Measurements from ENCODE around the gene KCTD1. TPM values are rescaled to one million over a fixed set of nuclear protein-coding genes. Genes with fewer than 3 reads are reported as not detected.

KCTD1 gene
- total RNA-seq, 4 donors from 2014 or later, result 33.6 to 42.0 (median 39.4) TPM

- DNase-seq (ENCODE audit: low spot score in 2 of 2), result no peak
- no peaks in the 10 kb centered on the region for H3K27me3 ChIP-seq
- H3K9me3 ChIP-seq, result no peaks in the 10 kb centered on the region
- no peak for TF ChIP-seq POLR2A (IDR thresholded peaks at IDR 0.05)
- TF ChIP-seq, protein P1, sequence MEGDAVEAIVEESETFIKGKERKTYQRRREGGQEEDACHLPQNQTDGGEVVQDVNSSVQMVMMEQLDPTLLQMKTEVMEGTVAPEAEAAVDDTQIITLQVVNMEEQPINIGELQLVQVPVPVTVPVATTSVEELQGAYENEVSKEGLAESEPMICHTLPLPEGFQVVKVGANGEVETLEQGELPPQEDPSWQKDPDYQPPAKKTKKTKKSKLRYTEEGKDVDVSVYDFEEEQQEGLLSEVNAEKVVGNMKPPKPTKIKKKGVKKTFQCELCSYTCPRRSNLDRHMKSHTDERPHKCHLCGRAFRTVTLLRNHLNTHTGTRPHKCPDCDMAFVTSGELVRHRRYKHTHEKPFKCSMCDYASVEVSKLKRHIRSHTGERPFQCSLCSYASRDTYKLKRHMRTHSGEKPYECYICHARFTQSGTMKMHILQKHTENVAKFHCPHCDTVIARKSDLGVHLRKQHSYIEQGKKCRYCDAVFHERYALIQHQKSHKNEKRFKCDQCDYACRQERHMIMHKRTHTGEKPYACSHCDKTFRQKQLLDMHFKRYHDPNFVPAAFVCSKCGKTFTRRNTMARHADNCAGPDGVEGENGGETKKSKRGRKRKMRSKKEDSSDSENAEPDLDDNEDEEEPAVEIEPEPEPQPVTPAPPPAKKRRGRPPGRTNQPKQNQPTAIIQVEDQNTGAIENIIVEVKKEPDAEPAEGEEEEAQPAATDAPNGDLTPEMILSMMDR (IDR thresholded peaks at IDR 0.05), result no peak
- TF ChIP-seq EP300 (IDR thresholded peaks at IDR 0.05), result no peak
- no peaks in the 10 kb centered on the region for H3K36me3 ChIP-seq
- H3K27ac ChIP-seq, result no peak overlapping the region
- H3K4me1 ChIP-seq, result peaks cover 0 to 7% (median 0%) of the 10 kb centered on the region in 4 donors
- no peak overlapping the region for H3K4me3 ChIP-seq
- WGBS, 2 donors, result 83 to 93% methylated on average over 5 of the region's 5 CpGs
These were observed 115.5 kb downstream of the KCTD1 start for GRCh38 chr18:26432651-26433424.

GRCh38 chr18:26429535-26430226 lies 118.7 kb downstream of the KCTD1 start:
- Histone ChIP-seq H3K36me3 (no peaks in the 10 kb centered on the region), H3K4me3 (no peak overlapping the region), H3K4me1 (no peaks in the 10 kb centered on the region), H3K27ac (no peak overlapping the region), H3K9me3 (no peaks in the 10 kb centered on the region), H3K27me3 (no peaks in the 10 kb centered on the region)
- no peak for TF ChIP-seq POLR2A (IDR thresholded peaks at IDR 0.05)
- TF ChIP-seq EP300 (IDR thresholded peaks at IDR 0.05), result no peak
- TF ChIP-seq, protein P1 (IDR thresholded peaks at IDR 0.05), result no peak
- WGBS, 2 donors, result 49 to 51% methylated on average over 5 of the region's 5 CpGs
- peak in 1 of 2 donors; percentile 24 for DNase-seq (ENCODE audit: low spot score in 2 of 2)

GRCh38 chr18:26425148-26425531 lies 123.2 kb downstream of the KCTD1 start:
- DNase-seq (ENCODE audit: low spot score in 2 of 2), result no peak
- no peaks in the 10 kb centered on the region for H3K27me3 ChIP-seq
- no peak overlapping the region for H3K27ac ChIP-seq
- H3K36me3 ChIP-seq, result no peaks in the 10 kb centered on the region
- H3K4me3 ChIP-seq, result no peak overlapping the region
- TF ChIP-seq, protein P1 (IDR thresholded peaks at IDR 0.05), result no peak
- TF ChIP-seq EP300 (IDR thresholded peaks at IDR 0.05) (no peak), POLR2A (IDR thresholded peaks at IDR 0.05) (no peak)
- no peaks in the 10 kb centered on the region for H3K9me3 ChIP-seq
- 79 to 82% methylated on average over 5 of the region's 5 CpGs for WGBS, 2 donors
- H3K4me1 ChIP-seq, result no peaks in the 10 kb centered on the region

- no peak for DNase-seq (ENCODE audit: low spot score in 2 of 2)
- no peak overlapping the region for H3K4me3 ChIP-seq
- no peak overlapping the region for H3K27ac ChIP-seq
- no peaks in the 10 kb centered on the region for H3K27me3 ChIP-seq
- no peaks in the 10 kb centered on the region for H3K4me1 ChIP-seq
- no peaks in the 10 kb centered on the region for H3K36me3 ChIP-seq
- H3K9me3 ChIP-seq, result no peaks in the 10 kb centered on the region
- WGBS, 2 donors, result 91 to 92% methylated on average over 4 of the region's 4 CpGs
- TF ChIP-seq EP300 (IDR thresholded peaks at IDR 0.05), result no peak
- TF ChIP-seq, protein P1 (IDR thresholded peaks at IDR 0.05), result no peak
- TF ChIP-seq POLR2A (IDR thresholded peaks at IDR 0.05), result no peak
These were observed 123.8 kb downstream of the KCTD1 start for GRCh38 chr18:26424428-26425147.
